ENCODE data around the gene KIF5C.

Gene KIF5C

DNA sequence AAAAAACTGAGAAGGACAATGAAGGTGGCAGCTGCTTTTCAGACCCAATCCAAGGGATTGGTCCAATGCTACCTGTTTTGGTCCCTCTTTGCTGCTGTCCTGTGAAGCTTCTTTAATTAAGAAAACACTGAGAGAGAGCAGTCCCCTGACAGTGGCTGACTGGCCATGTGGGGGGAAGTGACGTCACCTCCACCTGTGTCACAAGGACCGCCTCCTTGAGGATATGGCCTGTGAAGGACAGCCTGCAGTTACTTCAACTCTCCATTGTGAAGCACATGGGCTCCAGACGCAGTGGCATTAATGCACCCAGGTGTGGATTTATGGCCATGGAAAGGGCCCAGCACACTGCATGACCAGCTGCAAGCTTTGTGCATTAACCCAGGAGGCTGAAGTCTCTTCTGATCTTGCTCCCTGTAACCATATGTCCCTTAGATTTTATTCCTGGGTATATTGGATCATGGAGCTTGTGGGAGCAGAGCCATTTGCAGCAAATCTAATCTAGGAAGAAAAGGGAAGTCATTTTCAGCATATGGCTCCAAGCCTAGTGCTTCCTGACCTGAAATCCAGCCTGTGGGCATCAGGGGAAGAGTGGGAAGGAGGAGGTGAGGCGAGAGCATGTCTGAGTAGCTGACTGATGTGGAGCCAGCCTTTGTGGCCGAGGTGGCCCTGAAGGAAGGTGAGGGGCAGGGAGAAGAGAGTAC lies 32.2 kb downstream of the KIF5C start:
- no peak for DNase-seq (ENCODE audit: low read depth in 2 of 2)
- no peak overlapping the region for H3K4me3 ChIP-seq (replicated peaks in 1 of 2; ENCODE audit: low read depth in 2 of 2, low read length in 2 of 2)
- TF ChIP-seq, protein P1, sequence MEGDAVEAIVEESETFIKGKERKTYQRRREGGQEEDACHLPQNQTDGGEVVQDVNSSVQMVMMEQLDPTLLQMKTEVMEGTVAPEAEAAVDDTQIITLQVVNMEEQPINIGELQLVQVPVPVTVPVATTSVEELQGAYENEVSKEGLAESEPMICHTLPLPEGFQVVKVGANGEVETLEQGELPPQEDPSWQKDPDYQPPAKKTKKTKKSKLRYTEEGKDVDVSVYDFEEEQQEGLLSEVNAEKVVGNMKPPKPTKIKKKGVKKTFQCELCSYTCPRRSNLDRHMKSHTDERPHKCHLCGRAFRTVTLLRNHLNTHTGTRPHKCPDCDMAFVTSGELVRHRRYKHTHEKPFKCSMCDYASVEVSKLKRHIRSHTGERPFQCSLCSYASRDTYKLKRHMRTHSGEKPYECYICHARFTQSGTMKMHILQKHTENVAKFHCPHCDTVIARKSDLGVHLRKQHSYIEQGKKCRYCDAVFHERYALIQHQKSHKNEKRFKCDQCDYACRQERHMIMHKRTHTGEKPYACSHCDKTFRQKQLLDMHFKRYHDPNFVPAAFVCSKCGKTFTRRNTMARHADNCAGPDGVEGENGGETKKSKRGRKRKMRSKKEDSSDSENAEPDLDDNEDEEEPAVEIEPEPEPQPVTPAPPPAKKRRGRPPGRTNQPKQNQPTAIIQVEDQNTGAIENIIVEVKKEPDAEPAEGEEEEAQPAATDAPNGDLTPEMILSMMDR (IDR thresholded peaks at IDR 0.05; ENCODE audit: low read depth, low read length) = no peak

DNA sequence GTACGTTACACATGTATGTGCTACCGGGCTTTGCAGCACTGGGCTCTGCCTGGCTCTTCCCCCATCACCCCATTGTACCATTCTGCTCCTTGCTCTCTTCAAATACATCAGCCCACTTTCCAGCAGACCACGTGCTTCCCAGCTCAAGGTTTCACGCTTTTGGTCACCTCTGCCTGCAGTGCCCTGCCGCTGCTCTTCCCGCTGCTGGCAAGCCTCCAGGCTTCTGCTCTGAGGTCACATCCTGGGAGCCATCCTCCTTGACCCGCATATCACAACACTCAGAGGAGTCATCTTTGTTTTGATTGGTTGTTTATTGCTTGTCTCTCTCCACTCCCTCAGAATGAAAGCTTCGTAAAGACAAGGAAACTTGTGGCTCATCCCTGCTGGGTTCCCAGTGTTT lies 34.1 kb downstream of the KIF5C start:
- DNase-seq (ENCODE audit: low read depth in 2 of 2) = peak in 1 of 2 donors; percentile 7
- no peak overlapping the region for H3K4me3 ChIP-seq (replicated peaks in 1 of 2; ENCODE audit: low read depth in 2 of 2, low read length in 2 of 2)
- TF ChIP-seq, protein P1 (IDR thresholded peaks at IDR 0.05; ENCODE audit: low read depth, low read length) = no peak

DNA sequence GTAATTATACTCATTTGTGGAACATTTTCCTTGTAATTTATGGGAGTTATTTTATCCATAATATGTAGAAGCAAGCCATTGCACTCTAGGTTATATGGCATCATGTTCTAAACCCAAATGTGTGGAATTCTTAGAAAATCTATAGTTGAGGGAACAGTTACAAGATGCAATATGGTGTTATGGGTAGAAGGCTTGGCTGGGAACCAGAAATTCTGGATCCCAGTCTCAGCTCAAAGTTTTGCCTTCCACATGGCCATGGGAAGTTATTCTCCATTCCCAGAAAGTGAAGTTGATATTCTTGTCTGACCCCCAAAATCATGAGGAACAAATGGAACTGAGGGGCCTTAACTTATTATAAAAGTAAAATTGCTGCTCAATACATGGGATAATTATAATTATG lies 38.0 kb downstream of the KIF5C start:
- H3K4me3 ChIP-seq (replicated peaks in 1 of 2; ENCODE audit: low read depth in 2 of 2, low read length in 2 of 2) = no peak overlapping the region
- TF ChIP-seq, protein P1 (IDR thresholded peaks at IDR 0.05; ENCODE audit: low read depth, low read length) = no peak
- DNase-seq (ENCODE audit: low read depth in 2 of 2) = no peak

DNA sequence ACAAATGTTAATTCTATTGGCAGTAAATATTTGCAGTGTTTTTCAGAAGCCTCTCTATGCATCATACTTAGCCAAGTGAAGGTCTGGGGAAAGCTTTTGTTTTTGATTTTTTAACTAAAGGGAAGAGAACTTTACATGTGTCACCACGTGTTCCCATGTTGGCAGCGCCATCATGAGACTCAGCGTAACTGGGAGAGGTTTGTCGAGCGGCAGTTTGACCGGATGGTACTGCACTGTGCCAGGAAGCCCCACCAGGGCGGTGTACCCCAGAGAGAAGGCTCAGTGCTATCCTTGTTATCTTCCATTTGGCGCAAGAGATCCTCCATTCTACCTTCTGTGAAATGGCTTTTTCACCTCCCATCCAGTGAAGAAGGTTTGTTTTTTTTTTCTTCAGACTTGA lies 38.5 kb downstream of the KIF5C start:
- H3K4me3 ChIP-seq (replicated peaks in 1 of 2; ENCODE audit: low read depth in 2 of 2, low read length in 2 of 2) = no peak overlapping the region
- TF ChIP-seq, protein P1 (IDR thresholded peaks at IDR 0.05; ENCODE audit: low read depth, low read length) = no peak
- no peak for DNase-seq (ENCODE audit: low read depth in 2 of 2)

DNA sequence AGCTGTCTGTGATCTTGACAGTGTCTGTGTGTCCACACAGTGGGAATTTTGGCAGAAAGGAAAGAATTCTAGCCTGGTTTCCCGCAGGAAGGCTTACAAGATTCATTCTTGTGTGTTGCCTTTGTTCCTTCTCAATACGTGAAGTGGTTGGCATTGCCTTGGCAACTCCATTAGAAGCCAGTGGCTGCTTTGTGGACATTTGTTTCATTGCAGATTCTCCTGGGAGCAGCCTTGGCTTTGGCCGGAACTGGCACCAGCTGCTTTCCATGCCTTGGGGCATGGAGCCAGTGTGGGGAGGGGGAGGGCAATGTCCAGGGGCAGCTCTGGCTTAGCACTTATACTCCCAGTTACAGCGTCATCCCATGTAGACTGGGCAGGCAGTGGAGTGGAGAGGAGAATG lies 39.4 kb downstream of the KIF5C start:
- no peak for DNase-seq (ENCODE audit: low read depth in 2 of 2)
- no peak overlapping the region for H3K4me3 ChIP-seq (replicated peaks in 1 of 2; ENCODE audit: low read depth in 2 of 2, low read length in 2 of 2)
- TF ChIP-seq, protein P1 (IDR thresholded peaks at IDR 0.05; ENCODE audit: low read depth, low read length) = no peak

DNA sequence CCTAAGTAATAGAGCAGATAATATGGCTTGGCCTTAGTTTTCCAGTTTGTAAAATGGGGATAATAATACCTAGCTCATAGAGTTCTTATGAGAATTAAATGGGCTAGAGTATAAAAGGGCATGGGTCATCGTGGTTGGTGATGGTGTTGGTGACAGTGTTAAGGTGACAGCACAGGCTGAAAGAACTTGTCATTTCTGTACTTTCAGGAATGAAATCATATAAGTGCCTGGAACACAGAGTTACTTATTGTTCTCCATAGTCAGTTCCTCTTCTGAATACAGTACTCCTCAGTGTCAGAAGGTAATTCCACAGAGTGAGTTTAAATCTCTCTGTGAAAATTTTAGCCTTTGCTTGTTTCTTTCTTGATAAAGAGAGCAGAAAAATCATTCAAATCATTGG lies 42.4 kb downstream of the KIF5C start:
- H3K4me3 ChIP-seq (replicated peaks in 1 of 2; ENCODE audit: low read depth in 2 of 2, low read length in 2 of 2) = no peak overlapping the region
- DNase-seq (ENCODE audit: low read depth in 2 of 2) = no peak
- TF ChIP-seq, protein P1 (IDR thresholded peaks at IDR 0.05; ENCODE audit: low read depth, low read length) = no peak

DNA sequence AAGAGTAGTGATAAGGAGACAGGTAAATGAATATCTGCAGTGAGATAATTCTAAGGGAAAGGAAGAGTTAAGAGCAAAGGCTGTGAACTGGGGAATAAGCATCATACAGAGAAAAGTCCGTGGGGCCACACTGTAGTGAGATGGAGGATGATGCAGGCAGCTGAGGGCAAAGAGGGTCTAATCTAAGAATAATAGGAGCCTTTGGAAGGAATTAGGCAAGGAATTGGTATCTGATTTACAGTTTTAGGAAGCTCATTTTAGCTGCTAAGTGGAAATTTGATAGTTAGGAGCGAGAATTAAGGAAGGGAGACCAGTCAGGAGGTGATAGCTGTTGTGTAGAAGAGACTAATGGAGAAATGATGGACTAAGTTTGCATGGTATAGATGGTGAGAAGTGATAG lies 43.5 kb downstream of the KIF5C start:
- H3K4me3 ChIP-seq (replicated peaks in 1 of 2; ENCODE audit: low read depth in 2 of 2, low read length in 2 of 2) = no peak overlapping the region
- TF ChIP-seq, protein P1 (IDR thresholded peaks at IDR 0.05; ENCODE audit: low read depth, low read length) = no peak
- no peak for DNase-seq (ENCODE audit: low read depth in 2 of 2)

Data from cardiac fibroblast (primary cell).